Frontal cortex (tissue), 1 donor: ENCODE measurements around the gene TMEM41A. TPM values are rescaled to one million over a fixed set of nuclear protein-coding genes. Genes with fewer than 3 reads are reported as not detected.

ENCODE experiments used
- total RNA-seq: library from RNA; depleted of rRNA; stranded (reverse); fragments of >200 nt; gene quantifications from one replicate; pipeline ENCODE4 v1.2.3, GENCODE V29; 2014

Gene TMEM41A
- total RNA-seq, 1 donor from 2014 or later = 10.2 TPM

Other genes with a start within 250 kb of the TMEM41A start
- 1.2 TPM for gene EHHADH, start 245.0 kb downstream of the TMEM41A start, total RNA-seq
- gene MAP3K13, start 135.9 kb downstream of the TMEM41A start, total RNA-seq = 45.7 TPM
- gene LIPH, start 53.6 kb upstream of the TMEM41A start, total RNA-seq = not detected
- gene SENP2, start 87.3 kb upstream of the TMEM41A start, total RNA-seq = 35.9 TPM